Astrocyte (in vitro differentiated cells and primary cell): ENCODE data around the gene FGFRL1.

Experiments
- EZH2 ChIP-seq: IDR thresholded peaks from 2 replicates; pipeline ENCODE4 v1.6.1; 2012; ENCODE audit warnings: mild to moderate bottlenecking, low read length, inconsistent platforms; ENCODE audit not compliant: insufficient read depth
- TF ChIP-seq, protein P1 (sequence below): IDR thresholded peaks from 2 replicates; pipeline ENCODE4 v1.5.1; 2011; ENCODE audit warnings: low read depth, mild to moderate bottlenecking, inconsistent platforms, low read length, moderate library complexity; ENCODE audit not compliant: insufficient read depth

GRCh38 chr4:1060121-1060520, 48.7 kb downstream of the FGFRL1 start:
- TF ChIP-seq, protein P1, sequence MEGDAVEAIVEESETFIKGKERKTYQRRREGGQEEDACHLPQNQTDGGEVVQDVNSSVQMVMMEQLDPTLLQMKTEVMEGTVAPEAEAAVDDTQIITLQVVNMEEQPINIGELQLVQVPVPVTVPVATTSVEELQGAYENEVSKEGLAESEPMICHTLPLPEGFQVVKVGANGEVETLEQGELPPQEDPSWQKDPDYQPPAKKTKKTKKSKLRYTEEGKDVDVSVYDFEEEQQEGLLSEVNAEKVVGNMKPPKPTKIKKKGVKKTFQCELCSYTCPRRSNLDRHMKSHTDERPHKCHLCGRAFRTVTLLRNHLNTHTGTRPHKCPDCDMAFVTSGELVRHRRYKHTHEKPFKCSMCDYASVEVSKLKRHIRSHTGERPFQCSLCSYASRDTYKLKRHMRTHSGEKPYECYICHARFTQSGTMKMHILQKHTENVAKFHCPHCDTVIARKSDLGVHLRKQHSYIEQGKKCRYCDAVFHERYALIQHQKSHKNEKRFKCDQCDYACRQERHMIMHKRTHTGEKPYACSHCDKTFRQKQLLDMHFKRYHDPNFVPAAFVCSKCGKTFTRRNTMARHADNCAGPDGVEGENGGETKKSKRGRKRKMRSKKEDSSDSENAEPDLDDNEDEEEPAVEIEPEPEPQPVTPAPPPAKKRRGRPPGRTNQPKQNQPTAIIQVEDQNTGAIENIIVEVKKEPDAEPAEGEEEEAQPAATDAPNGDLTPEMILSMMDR: no peak
- no peak for TF ChIP-seq EZH2
